Amniotic stem cell (primary cell): Measurements from ENCODE around the gene PDE4B.

ENCODE experiments used
- DNase-seq: peaks from one replicate; lab custom pipeline; 2025; lab: John Stamatoyannopoulos, UW

Gene PDE4B

GRCh38 chr1:66286307-66286706 lies 493.6 kb downstream of the PDE4B start:
- no peak for DNase-seq

GRCh38 chr1:66288048-66288447 lies 495.4 kb downstream of the PDE4B start:
- no peak for DNase-seq

- no peak for DNase-seq
Observed at GRCh38 chr1:66290761-66291530, 498.3 kb downstream of the PDE4B start.

GRCh38 chr1:66291531-66291864 lies 498.8 kb downstream of the PDE4B start:
- DNase-seq, result no peak

GRCh38 chr1:66292305-66292704 lies 499.6 kb downstream of the PDE4B start:
- no peak for DNase-seq

GRCh38 chr1:66292944-66293343 lies 500.2 kb downstream of the PDE4B start:
- no peak for DNase-seq

- no peak for DNase-seq
Observed at GRCh38 chr1:66294707-66295370, 502.1 kb downstream of the PDE4B start.

GRCh38 chr1:66295803-66296202 lies 503.1 kb downstream of the PDE4B start:
- no peak for DNase-seq

GRCh38 chr1:66296370-66296769 lies 503.7 kb downstream of the PDE4B start:
- no peak for DNase-seq

- no peak for DNase-seq
Observed at GRCh38 chr1:66296951-66297350, 504.3 kb downstream of the PDE4B start.

GRCh38 chr1:66298464-66298863 lies 505.8 kb downstream of the PDE4B start:
- DNase-seq, result no peak

GRCh38 chr1:66300280-66300971 lies 507.7 kb downstream of the PDE4B start:
- no peak for DNase-seq

- DNase-seq, result no peak
Observed at GRCh38 chr1:66300972-66301451, 508.3 kb downstream of the PDE4B start.

- no peak for DNase-seq
Observed at GRCh38 chr1:66302184-66302742, 509.6 kb downstream of the PDE4B start.

GRCh38 chr1:66302815-66303214 lies 510.1 kb downstream of the PDE4B start:
- no peak for DNase-seq

- DNase-seq, result no peak
Observed at GRCh38 chr1:66303646-66304045, 511.0 kb downstream of the PDE4B start.

GRCh38 chr1:66304128-66304527 lies 511.4 kb downstream of the PDE4B start:
- no peak for DNase-seq

- DNase-seq, result no peak
Observed at GRCh38 chr1:66305927-66306326, 513.2 kb downstream of the PDE4B start.

GRCh38 chr1:66309006-66309741 lies 516.5 kb downstream of the PDE4B start:
- no peak for DNase-seq

GRCh38 chr1:66311092-66311491 lies 518.4 kb downstream of the PDE4B start:
- no peak for DNase-seq

- no peak for DNase-seq
Observed at GRCh38 chr1:66311628-66312027, 518.9 kb downstream of the PDE4B start.
